Measurements from ENCODE around the gene MTHFD1L.

MTHFD1L gene

DNA sequence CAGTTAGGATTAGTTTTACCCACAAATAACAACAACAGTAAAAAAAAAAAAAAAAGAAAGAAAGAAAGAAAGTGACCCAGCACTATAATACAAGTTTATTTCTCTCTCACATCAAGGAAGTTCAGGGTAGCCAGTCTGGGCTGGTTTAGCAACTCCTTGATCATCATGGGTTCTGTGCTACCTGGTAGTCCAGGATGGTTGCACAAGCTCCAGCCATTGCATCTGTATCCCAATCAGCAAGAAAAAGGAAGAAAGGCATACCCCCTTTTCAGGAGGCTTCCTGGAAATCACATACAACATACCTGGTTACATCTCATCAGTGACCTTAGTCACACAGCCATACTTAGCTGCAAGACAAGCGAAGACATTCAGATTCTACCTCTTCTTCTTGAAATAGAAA is 128.5 kb downstream of the MTHFD1L start:
- no peaks in the 10 kb centered on the region for H3K9me3 ChIP-seq (ENCODE audit: insufficient read depth, low read length, severe bottlenecking)
- ATAC-seq (ENCODE audit: insufficient read depth, low read depth) (no peak), DNase-seq (no peak)
- H3K36me3 ChIP-seq (ENCODE audit: insufficient read depth, low read length): peaks cover 43% of the 10 kb centered on the region
- TF ChIP-seq, protein P1, sequence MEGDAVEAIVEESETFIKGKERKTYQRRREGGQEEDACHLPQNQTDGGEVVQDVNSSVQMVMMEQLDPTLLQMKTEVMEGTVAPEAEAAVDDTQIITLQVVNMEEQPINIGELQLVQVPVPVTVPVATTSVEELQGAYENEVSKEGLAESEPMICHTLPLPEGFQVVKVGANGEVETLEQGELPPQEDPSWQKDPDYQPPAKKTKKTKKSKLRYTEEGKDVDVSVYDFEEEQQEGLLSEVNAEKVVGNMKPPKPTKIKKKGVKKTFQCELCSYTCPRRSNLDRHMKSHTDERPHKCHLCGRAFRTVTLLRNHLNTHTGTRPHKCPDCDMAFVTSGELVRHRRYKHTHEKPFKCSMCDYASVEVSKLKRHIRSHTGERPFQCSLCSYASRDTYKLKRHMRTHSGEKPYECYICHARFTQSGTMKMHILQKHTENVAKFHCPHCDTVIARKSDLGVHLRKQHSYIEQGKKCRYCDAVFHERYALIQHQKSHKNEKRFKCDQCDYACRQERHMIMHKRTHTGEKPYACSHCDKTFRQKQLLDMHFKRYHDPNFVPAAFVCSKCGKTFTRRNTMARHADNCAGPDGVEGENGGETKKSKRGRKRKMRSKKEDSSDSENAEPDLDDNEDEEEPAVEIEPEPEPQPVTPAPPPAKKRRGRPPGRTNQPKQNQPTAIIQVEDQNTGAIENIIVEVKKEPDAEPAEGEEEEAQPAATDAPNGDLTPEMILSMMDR (IDR thresholded peaks at IDR 0.05; ENCODE audit: borderline replicate concordance, extremely low read depth, low read length, poor library complexity, severe bottlenecking): no peak
- no peak overlapping the region for H2AFZ ChIP-seq (ENCODE audit: low read depth, low read length)
- no peaks in the 10 kb centered on the region for H3K79me2 ChIP-seq (ENCODE audit: insufficient read depth, low read length)
- H4K20me1 ChIP-seq (ENCODE audit: insufficient read depth, low read length): no peaks in the 10 kb centered on the region
- H3K27ac ChIP-seq (ENCODE audit: low read length): no peak overlapping the region
- no peaks in the 10 kb centered on the region for H3K27me3 ChIP-seq (ENCODE audit: insufficient read depth, low read length, poor library complexity)
- H3K4me1 ChIP-seq (ENCODE audit: insufficient read depth, low read length): no peaks in the 10 kb centered on the region
- H3K4me3 ChIP-seq (ENCODE audit: low read depth in 1 of 2, low read length in 2 of 2): no peak overlapping the region
- H3K9ac ChIP-seq (ENCODE audit: low read depth, low read length): no peak overlapping the region
- no peak overlapping the region for H3K4me2 ChIP-seq (ENCODE audit: insufficient read depth, low read length)

DNA sequence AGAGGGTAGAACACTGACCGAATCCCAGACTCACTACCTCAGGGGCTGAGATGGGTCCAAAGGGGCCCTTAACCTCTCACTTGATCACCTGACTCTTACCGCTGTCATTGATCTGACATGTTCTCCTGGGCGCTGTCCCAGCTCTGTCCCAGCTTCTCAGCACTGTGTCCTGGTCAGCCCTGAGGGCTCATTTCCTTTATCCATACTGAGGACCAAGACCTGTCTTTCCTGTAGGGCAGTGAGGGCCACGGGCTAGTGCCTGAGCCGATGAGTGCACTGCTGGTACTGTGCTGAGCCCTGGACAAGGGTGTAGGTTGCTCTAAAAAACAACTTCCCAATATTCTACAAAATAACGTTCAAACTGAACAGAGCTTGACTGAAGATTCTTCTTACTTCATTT is 131.5 kb downstream of the MTHFD1L start:
- Histone ChIP-seq H3K9me3 (ENCODE audit: insufficient read depth, low read length, severe bottlenecking) (no peaks in the 10 kb centered on the region), H3K9ac (ENCODE audit: low read depth, low read length) (no peak overlapping the region), H3K27ac (ENCODE audit: low read length) (no peak overlapping the region), H2AFZ (ENCODE audit: low read depth, low read length) (no peak overlapping the region), H3K4me3 (ENCODE audit: low read depth in 1 of 2, low read length in 2 of 2) (no peak overlapping the region), H3K4me1 (ENCODE audit: insufficient read depth, low read length) (no peaks in the 10 kb centered on the region), H3K79me2 (ENCODE audit: insufficient read depth, low read length) (no peaks in the 10 kb centered on the region), H4K20me1 (ENCODE audit: insufficient read depth, low read length) (no peaks in the 10 kb centered on the region), H3K4me2 (ENCODE audit: insufficient read depth, low read length) (no peak overlapping the region), H3K36me3 (ENCODE audit: insufficient read depth, low read length) (peaks cover 42% of the 10 kb centered on the region), H3K27me3 (ENCODE audit: insufficient read depth, low read length, poor library complexity) (no peaks in the 10 kb centered on the region)
- ATAC-seq (ENCODE audit: insufficient read depth, low read depth) (no peak), DNase-seq (no peak)
- TF ChIP-seq EZH2 (IDR thresholded peaks at IDR 0.05; ENCODE audit: borderline replicate concordance, low read depth, low read length, severe bottlenecking): no peak
- TF ChIP-seq, protein P1 (IDR thresholded peaks at IDR 0.05; ENCODE audit: borderline replicate concordance, extremely low read depth, low read length, poor library complexity, severe bottlenecking): no peak

DNA sequence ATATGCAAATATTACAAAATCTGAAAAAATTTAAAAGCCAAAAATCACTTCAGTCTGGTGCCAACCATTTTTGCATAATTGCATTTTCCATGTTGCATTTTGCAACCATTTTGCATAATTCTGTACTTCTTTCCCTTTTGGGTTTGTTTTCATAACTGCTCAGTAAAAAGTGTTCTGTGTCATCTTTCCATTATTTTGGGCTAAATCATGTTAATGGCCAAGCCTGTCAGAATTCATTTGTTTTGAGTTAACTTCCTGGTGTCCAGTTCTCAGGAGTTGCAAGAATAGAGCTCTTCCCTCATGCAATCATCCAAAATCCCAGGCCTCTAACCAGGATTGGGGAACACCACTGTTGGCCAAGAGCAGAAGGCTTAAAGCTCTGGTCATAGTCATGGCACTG is 133.6 kb downstream of the MTHFD1L start:
- ATAC-seq (ENCODE audit: insufficient read depth, low read depth) (no peak), DNase-seq (no peak)
- Histone ChIP-seq H3K27me3 (ENCODE audit: insufficient read depth, low read length, poor library complexity) (no peaks in the 10 kb centered on the region), H3K4me2 (ENCODE audit: insufficient read depth, low read length) (no peak overlapping the region), H3K36me3 (ENCODE audit: insufficient read depth, low read length) (peaks cover 24% of the 10 kb centered on the region), H3K4me3 (ENCODE audit: low read depth in 1 of 2, low read length in 2 of 2) (no peak overlapping the region), H3K27ac (ENCODE audit: low read length) (no peak overlapping the region), H3K9ac (ENCODE audit: low read depth, low read length) (no peak overlapping the region), H4K20me1 (ENCODE audit: insufficient read depth, low read length) (no peaks in the 10 kb centered on the region), H2AFZ (ENCODE audit: low read depth, low read length) (no peak overlapping the region), H3K79me2 (ENCODE audit: insufficient read depth, low read length) (no peaks in the 10 kb centered on the region), H3K9me3 (ENCODE audit: insufficient read depth, low read length, severe bottlenecking) (no peaks in the 10 kb centered on the region), H3K4me1 (ENCODE audit: insufficient read depth, low read length) (no peaks in the 10 kb centered on the region)
- TF ChIP-seq EZH2 (IDR thresholded peaks at IDR 0.05; ENCODE audit: borderline replicate concordance, low read depth, low read length, severe bottlenecking): no peak
- TF ChIP-seq, protein P1 (IDR thresholded peaks at IDR 0.05; ENCODE audit: borderline replicate concordance, extremely low read depth, low read length, poor library complexity, severe bottlenecking): no peak

DNA sequence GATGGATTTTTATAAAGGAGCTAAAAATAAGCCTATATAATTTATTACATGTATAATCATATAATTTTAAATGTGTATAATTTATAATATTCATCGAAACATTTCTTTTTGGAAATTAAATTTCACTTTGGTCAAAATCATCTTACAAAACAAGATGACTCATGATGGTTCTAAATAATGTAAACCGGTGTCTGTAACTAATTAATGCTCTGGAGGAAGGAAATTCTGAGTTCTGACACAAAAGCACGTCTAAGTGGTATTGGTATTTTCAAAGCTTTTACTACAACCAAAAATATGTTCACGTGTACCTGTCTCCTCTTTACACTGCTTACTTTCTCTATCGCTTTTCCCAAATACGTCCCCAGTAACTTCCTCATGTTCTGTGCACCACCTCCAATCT is 134.1 kb downstream of the MTHFD1L start:
- TF ChIP-seq, protein P1 (IDR thresholded peaks at IDR 0.05; ENCODE audit: borderline replicate concordance, extremely low read depth, low read length, poor library complexity, severe bottlenecking): no peak
- TF ChIP-seq EZH2 (IDR thresholded peaks at IDR 0.05; ENCODE audit: borderline replicate concordance, low read depth, low read length, severe bottlenecking): no peak
- Histone ChIP-seq H3K79me2 (ENCODE audit: insufficient read depth, low read length) (no peaks in the 10 kb centered on the region), H3K27me3 (ENCODE audit: insufficient read depth, low read length, poor library complexity) (no peaks in the 10 kb centered on the region), H2AFZ (ENCODE audit: low read depth, low read length) (no peak overlapping the region), H3K36me3 (ENCODE audit: insufficient read depth, low read length) (peaks cover 19% of the 10 kb centered on the region), H3K9me3 (ENCODE audit: insufficient read depth, low read length, severe bottlenecking) (no peaks in the 10 kb centered on the region), H3K4me2 (ENCODE audit: insufficient read depth, low read length) (no peak overlapping the region), H3K4me3 (ENCODE audit: low read depth in 1 of 2, low read length in 2 of 2) (no peak overlapping the region), H3K4me1 (ENCODE audit: insufficient read depth, low read length) (no peaks in the 10 kb centered on the region), H4K20me1 (ENCODE audit: insufficient read depth, low read length) (no peaks in the 10 kb centered on the region), H3K9ac (ENCODE audit: low read depth, low read length) (no peak overlapping the region), H3K27ac (ENCODE audit: low read length) (no peak overlapping the region)
- DNase-seq (no peak), ATAC-seq (ENCODE audit: insufficient read depth, low read depth) (no peak)

All from DND-41 (cell line).